ENCODE measurements around the gene TRPM6.

DNA sequence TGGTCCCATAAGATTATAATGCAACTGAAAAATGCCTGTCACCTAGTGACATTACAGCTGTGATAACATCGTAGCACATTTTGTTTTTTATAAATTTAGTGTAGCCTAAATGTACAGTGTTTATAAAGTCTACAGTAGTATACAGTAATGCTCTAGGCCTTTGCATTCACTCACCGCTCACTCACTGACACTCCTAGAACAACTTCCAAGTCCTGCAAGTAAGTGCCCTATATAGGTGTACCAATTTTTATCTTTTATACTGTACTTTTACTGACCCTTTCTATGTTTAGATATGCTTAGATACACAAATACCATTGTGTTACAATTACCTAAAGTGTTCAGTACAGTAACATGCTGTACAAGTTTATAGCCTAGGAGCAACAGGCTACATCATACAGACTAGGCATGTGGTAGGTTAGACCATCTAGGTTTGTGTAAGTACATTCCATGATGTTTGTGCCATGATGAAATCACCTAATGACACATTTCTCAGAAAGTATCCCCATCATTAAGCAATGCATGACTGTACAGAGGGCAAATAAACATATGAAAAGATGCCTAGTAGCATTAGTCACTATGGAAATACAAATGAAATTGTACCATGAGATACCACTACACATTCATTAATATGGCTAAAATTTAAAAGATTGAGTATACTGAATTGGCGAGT is 127.6 kb downstream of the TRPM6 start:
- TF ChIP-seq, protein P1, sequence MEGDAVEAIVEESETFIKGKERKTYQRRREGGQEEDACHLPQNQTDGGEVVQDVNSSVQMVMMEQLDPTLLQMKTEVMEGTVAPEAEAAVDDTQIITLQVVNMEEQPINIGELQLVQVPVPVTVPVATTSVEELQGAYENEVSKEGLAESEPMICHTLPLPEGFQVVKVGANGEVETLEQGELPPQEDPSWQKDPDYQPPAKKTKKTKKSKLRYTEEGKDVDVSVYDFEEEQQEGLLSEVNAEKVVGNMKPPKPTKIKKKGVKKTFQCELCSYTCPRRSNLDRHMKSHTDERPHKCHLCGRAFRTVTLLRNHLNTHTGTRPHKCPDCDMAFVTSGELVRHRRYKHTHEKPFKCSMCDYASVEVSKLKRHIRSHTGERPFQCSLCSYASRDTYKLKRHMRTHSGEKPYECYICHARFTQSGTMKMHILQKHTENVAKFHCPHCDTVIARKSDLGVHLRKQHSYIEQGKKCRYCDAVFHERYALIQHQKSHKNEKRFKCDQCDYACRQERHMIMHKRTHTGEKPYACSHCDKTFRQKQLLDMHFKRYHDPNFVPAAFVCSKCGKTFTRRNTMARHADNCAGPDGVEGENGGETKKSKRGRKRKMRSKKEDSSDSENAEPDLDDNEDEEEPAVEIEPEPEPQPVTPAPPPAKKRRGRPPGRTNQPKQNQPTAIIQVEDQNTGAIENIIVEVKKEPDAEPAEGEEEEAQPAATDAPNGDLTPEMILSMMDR (IDR thresholded peaks at IDR 0.05 in 4 of 5, conservative IDR thresholded peaks at IDR 0.05 in 1 of 5), result no peak
- no peak for TF ChIP-seq POLR2A (IDR thresholded peaks at IDR 0.05)

All from gastrocnemius medialis (tissue), 4 donors.